Measurements from ENCODE around the gene RAB31.

The RAB31 gene

DNA sequence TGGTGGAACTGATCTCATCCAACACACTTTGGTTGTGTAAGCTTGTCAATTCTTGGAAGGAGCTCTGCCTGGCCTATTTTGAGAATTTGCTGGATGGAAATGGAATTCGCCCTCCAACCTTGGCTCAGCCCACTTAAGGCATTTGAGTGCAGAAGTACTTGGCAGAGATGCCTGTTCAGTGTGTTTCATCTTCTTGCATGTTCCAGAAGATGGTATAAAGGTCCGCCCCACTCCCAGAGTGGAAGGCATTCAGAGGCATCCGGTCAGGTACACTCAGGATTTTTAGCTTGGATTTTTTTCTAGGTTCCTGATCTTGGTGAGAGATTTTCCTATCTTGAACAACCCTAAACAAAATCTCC is 116.4 kb downstream of the RAB31 start:
- no peak for DNase-seq

DNA sequence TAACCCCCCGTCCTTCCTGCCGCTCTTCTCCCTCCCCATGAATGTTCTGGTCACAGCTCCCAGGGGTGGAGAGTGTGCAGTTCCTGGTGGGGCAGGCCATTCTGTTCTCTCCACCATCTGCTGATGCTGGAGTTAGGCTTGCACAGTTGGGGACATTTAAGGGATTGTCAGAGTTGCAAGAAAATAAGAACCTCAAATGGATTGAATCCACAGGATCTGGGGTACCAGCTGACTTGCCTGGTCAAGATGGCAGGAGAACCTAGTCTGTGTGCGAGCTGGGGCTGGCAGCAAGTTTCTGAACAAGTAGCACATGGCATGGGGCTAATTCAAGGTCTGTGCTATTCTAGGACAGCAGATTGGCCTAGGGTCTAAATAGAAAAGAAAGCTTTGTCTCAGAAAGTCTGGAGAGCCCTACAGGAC is 116.9 kb downstream of the RAB31 start:
- DNase-seq, result no peak

DNA sequence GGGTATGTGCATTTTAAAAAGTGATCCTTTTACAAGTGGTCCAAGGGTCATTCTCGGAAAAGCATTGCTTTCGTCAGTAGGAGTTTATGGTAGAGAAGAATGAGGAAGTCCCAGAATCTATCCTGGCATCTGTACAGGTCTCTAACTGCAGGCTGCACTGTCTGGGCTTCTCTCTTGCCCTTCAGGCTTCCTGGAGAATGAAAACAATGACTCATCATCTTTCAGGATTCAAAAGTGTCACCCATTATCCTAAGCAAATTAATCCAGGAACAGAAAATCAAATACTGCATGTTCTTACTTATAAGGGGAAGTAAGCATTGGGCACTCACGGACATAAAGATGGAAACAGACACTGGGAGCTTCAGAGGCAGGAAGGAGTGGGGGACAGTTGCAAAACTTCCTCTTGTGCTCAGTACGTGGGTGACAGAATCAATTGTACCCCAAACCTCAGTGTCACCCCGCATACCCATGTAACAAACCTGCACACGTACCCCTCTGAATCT is 117.5 kb downstream of the RAB31 start:
- no peak for DNase-seq

DNA sequence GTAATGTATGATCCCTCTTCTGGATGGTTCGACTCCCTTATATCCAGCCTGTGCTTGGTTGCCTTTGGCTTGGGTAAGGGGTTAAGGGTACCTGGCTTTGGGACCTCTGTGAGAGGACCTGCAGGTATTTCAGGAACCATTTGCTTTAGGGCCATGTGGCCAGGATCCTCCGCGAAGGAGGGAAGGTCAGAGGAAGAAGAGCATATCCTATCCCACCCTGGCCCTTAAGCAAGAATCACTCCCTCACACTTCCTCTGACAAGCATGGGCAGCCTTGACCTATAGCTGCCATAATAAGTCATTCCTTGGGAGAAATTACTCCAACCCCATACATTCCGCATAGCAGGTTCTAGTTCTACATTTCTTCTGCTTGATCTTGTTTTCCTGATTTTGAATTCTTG is 118.6 kb downstream of the RAB31 start:
- DNase-seq, result no peak

DNA sequence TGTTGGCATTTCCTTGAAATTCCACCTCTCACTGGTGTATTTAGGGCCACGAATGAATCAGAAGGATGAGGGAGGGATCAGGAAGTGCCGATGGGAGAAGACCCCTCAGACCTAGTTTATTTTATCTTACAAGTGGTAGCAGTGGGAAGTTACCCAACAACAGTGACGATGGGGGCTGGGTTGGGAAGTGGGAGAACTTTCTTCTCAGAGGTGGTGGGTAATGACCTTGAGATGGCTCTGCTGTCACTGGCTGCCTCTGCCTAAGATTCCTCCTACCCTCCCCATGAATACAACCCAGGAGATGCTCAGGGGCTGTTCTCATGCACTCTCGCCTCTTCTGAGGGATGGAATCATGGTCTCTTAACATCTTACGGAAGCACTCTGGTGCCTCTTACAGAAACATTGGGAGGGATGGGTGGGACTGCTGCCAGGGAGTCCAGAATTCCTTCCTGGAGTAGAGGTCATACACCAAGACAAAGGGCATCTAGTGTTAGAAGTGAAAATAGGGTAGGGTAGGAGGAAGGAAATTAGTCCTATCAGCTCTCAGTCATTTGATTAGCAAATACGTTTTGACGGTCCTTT is 119.2 kb downstream of the RAB31 start:
- DNase-seq, result no peak

DNA sequence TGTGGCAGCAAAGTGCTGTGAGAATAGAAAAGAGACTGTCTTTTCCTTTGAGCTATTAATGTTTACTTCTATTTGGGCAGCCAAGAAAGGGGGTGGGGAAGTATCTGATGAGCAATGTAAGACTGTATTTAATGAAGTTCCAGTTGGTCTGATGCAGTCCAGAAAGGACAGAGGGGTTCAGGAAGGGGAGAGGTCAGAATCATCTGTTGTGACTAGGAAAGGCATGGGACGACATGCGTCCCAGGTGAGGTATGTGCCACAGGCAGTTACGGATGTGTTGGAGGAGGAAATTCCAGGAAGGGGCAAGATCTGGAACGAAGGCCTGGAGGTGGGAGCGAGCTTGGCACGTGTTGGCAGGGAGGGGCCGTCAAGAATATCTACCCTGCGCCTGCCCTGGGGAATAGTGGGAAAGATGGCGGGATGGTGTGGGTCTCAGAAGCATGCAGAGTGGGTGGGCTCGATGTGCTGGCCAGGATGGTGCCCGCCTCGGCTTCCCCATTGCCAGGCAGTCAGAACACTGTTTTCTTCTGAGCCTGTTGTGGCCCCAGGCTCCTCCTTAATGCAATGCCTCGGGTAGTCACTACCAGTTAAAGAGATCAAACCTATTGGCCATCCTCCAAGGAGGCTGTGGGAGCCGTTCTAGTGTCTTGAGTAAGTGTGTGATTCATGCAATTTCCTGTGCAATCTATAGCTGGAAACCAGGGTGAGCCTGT is 119.8 kb downstream of the RAB31 start:
- no peak for DNase-seq

DNA sequence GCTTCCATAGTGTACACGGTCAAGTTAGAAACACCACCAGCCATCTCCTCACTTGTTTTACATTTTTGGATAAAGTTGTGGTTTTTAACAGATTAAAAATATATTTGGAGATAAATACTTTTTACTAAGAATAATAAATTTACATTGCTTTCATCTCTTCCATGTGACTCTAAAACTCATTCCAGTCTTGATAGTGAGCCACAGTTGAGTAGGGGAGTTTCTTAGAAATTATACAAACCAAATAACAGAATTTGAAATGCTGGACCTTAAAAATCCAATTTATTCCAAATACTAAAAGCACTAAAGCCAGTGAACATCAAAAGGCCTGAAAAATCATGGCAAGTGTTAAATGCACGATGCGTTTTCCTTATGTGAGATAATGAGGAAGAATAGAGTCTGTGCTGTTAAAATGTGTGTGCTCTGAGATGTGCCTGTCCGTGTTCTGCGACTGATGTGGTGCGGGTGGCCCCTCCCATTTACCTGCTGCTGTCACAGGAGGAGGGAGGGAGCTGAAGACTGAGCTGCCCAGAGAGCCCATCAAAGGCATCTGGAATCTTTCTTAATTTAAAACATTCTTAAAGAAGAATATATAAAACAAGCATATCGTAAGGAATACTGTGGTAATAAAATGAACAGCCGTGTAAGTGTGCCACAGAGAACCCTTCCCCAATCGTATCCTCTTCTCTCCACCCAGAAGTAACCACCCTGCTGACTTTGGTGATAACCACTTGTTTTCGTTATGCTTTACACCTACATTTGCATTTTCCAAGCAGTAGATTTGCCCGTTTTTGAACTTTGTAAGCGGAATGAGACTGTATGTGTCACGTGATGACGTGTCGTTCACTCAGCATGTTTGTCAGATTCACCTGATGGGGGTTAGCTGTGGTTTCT is 120.7 kb downstream of the RAB31 start:
- DNase-seq, result no peak

DNA sequence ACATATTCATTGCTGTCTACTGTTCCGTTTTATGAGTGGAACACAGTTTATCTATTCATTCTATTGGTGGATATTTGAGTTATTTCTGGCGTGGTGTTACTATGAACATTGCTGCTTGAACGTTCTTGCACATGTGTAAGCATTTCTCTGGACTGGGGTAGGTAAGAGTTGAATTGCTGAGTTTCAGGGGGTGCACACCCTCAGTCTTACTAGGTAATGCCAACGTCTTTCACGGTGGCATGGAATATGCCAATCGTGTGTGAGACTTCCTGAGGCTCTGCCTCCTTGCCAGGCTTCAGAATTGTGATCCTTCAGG is 121.3 kb downstream of the RAB31 start:
- no peak for DNase-seq

DNA sequence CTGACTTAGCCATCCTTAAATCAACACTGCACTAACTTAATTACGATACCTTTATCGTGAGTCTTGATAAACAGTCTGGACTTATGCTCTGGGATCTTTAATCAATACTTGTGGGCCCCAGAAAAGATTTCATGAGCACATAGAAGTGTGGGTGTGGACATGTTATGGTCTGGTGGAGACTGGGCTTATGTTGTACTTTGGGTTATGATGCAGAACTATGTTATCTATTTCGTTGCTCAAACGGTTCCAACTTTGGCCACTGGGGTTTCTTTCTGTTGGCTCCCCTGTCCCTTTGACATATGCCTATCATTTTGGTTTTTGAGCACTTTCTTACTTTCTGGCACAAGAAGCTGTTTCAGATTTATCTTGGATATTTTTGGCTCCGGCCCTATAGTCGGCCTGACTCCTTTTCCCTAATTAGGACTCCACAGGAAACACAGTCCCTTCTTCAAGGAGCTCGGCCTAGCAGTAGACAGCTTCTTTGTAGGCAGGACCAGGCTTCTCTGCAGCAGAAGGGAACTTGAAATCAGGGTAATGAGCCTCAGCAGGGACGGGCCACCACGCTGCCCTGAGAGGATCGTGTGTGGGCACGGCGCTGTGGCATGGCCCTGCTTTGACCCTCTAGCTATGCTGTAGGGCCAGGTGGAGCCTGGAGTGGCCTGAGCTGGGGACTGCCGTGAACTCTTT is 123.1 kb downstream of the RAB31 start:
- no peak for DNase-seq

DNA sequence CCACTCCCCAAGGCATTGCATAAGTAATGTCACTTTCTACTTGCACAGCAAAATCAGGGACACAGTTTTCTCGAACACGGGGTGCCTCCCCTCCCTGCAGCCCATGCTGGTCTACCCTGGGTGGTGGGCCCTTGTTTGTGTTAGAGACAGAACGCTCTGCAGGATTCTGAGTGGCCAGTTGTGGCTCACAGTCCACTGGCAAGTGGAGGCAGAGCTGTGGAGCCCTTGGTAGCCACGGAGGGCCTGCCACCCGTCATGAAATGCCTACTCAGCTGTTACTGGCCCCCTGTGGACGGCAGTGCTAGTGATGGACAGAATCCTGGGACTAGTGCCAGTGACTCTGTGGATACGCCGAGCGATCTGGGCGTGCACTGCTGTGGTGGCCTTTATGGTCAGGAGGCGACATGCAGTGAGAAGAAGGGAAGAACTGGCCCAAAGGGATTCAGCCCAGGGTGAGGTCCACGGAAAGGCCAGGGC is 123.7 kb downstream of the RAB31 start:
- no peak for DNase-seq

DNA sequence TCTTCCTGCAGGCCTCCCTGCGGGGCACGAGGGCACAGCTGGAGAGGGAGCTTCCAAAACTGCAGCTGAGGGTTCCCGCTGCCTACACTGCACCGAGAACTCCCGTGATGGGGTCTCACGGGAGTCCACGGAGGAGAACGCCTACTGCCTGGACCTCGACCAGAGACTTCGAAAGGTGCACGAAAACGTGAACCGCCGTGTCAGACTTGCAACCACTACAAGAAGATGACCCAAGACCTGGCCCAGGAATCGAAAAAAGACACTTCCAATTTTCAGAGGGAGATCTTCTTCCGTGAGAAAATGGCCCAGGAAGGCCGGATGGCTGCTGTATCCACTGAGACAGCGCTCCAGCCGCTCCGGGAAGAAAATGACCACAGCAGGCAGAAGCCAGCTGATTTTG is 124.8 kb downstream of the RAB31 start:
- no peak for DNase-seq

DNA sequence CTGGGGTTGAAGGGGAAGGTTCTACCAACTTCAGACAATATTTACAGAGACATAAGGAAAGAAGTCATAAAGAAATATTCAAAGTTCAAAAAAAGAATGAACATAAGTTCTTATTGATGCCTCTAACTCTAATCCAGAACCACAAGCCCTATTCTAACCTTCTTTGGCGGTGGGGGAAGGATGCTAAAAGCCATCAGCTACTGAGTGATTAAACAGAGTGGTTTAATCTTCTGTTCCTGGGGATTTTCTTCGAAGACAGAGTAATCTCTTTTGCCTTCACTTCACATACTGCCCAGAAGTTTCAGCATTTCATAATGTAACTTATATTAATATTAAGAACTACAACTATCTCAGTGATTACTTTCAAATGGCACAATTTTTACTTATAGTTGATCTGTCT is 126.5 kb downstream of the RAB31 start:
- DNase-seq, result no peak

DNA sequence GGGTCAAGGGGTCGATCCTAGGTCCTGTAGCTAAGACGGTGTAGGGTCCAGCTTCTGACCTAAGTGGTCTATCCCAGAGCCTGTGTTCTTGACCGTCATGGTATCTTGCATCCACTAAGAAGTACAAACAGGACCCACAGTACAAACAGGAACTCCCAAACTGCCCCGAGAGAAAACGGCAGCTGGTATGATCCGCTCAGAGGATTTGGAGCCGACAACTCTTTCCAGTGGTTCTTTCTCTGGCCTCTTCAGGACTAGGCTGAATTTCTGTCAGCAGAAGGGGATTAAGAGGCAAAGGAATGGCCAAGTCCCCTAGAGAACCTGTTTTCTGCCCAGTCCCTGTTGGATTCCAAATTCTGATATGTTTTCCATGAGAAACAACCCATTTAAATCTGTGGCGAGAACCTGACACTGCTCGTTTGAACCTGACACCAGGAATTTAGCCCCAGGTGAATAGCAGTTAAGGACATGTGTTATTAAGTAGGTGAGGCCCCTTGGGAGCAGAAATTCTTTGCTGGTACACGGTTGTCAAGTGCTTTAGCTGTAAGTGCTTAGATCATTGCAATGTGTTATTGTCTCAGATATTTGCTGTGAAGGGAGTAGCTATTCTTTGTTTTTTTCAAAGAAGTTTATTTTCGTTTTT is 127.1 kb downstream of the RAB31 start:
- DNase-seq, result no peak

DNA sequence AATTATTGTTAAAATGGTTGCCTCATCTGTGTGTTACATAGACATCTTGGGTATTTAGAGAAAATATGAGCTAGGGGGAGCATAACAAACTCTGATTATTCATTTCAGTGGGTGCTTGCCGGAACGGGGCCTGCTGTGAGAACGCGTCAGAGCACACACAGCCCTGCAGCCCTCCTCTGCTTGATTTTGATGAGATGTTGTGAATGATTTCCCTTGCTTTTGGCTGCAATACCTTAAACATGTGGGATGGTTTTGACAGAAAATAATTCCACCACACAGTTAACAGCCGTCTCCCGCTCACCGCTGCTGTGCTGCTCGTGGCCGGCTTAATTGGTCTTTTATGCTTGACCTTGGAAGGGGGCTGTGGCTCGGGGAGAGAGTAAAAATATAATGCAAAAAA is 127.7 kb downstream of the RAB31 start:
- no peak for DNase-seq

DNA sequence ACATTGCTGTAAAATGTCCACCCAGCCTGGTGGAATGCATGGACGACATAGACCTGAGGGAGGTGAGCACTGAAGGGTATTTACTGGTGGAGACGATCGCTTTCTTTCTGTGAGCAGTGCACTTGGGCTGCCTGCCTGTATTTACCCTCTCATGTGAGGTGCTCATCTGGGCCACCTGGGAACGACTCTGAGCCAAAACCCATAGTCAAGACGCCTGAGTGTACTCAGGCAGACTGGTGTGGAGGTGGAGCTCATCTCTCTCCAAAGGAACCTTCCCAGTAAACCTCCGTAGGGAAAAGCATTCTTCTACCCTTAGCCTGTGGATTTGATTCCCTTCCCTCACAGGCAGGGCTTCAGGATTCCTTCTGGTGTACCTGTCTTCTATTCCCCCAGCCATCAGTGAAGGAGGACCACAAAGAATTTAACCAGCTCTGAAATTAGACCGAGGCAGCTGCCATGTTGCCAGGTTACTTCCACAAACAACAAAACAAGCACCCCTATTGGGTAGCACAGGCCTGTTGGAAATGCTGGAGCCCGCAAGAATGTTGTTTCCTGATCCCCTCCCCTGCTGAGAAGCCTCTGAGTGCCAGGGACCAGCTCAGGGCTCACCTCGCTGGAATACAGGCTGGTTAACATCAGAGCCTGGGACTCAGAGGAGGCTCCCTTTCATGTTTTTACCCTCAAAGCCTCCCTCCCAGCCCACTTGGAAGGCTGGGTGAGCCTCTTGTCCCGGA is 130.2 kb downstream of the RAB31 start:
- DNase-seq, result no peak

DNA sequence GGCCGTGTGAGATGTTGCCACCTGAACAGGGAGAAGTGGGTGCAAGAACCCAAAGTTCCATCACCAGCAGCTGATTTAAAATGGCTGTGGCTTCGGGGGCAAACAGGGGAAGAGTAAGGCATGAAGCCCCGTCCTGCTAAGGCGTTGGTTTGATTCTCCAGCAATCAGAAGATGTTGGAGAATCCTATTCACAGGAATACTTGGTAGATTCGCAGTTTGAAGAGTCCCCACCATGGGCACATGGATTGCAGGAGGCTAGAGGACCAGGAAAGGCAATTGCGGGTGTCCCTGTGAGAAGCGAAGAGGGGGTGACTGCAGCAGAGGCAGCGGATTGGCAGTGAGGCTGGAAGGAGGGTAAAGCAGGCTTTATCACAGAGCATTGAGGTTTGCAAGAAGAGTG is 131.1 kb downstream of the RAB31 start:
- DNase-seq, result no peak

DNA sequence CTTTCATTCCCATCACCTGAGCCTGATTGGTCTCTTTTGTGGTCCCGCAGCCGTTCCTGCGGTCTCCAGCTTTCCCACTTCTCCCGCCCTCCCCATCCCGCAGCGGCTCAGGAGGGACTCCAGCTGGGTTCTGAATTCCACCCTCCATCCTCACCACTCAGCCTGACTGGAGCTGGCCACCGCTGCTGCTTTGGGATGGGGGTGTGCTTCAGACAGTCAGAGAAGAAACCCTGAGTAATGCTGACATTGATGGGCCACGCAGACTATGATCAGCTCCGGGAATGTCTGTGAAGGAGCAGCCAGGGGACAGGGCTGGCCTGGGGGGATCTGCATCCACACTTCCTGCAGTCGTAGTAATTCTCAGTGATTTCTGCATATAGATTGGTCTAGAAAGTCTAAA is 131.8 kb downstream of the RAB31 start:
- no peak for DNase-seq

DNA sequence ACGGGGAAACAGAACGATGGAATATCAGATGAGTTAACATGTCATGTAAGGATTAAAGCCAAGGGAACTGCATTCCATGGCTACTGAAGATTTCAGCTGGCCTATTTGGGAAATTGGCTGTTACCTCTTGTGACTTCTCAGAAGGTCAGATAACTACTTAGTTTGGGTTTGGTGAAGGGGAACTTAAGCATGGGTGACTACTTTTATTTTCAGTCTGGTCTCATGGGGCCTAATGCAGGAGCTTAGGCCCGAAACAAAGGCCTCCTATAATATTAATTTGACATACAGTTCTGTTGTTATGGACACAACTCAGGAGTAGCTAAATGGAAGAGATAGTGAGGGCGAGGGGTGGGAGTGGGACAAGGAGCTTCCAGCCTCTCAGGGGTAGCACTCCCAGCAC is 133.7 kb downstream of the RAB31 start:
- no peak for DNase-seq

DNA sequence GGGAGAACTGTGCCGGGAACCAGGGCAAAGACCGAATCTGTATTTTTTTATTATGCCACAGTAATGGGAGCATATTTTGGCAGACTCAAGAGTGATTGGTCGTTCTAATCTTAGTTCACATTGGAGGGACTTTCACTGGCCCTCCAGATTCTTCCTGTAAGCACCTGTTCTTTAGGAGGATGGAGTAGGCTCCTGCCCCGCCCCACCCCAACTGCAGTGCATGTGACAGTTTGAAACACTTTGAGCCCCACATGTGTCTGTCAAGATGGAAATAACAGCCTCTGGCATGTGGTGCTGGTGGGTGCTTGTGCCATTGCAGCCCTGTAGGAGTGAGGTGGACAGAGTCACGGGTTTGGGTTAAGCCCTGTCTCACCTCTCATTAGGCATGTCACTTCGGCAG is 134.3 kb downstream of the RAB31 start:
- DNase-seq, result no peak

DNA sequence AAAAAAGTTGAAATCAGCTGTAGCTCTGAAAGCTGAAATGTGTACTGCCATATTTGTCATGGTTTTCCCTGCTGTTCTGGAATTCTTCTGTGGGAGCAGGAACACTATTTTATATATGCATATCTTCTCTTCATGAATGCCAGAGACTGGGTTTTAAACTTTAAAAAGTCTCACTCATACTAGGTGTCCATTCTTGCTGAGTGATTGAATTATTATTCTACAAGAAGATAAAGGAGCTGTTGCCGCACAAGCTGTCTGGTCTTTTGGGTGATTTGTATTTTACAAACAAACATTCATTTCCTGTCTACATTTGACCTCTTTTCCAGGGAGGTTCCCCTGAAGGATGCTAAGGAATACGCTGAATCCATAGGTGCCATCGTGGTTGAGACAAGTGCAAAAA is 137.2 kb downstream of the RAB31 start:
- no peak for DNase-seq

DNA sequence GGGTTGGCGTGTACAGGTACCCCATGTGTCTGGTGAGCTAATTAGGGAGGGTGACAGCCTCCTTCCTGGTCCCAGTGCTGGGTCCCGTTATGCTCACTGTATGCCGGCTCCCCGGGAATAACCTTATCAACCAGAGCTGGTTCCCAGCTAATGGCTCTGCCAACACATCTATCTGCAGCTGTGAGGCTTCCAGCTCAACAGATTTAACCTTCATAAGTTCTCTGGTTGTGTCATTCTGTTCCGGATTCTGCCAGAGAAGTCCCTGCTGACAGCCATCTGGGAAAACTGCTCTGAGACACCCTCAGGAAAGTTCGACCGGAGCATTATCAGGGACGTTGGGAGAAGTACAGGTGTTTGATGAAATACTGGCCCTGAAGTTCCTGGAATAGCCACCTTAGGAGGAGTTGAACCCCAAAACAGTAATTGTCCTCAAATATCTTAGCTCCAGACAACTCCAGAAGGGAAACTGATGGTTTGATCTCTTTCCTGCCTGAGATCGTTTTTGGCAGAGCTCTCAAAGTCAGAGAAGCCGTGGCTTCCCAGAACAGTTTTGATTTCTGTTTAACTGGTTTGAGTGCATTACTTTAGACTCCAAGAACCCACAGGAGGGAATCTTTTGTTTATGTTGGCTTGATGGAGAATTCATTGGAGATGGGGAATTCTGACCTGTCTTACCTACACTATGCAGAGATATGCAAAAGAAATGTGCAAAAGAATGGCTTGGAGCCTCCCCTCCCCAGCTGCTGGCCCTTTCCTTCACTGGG is 138.2 kb downstream of the RAB31 start:
- no peak for DNase-seq

Measured in stimulated activated naive CD4-positive, alpha-beta T cell (primary cell).